ENCODE data around the gene LPGAT1.

LPGAT1 gene

DNA sequence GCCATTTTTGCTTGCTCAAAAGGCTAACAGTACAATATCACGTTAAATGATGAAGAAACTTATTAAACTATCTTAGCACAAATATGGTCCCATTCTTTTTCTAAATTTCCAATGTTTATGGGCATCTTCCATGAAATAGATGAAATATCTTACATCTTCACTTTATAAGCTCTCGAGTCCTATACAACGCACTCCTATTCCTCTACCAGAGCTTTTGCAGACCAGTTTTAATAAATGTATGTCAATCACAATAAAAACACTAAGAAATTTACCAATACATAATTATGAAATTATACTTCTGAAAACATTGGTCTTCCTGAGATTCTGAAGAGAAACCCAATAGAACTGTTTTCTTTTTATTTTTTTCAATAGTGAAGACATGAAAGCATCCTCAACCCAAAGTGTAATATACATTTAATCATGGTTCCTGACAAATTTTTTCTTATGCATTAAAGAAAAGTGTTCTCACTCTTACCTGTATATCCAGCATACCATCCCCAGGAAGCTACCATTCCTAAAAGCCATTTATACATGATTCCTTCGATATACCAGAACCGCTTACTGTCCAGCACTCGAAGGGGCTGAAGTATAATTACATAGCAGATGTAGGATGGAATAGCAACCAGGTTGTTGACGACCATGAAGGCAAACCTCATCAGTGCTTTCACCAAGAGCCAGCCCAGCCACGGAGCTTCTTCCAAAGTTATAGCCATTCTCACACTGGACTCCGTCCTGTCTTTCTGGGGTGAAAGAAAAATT, 1.8 kb downstream of the LPGAT1 start:
- DNase-seq (ENCODE audit: low spot score): no peak

- no peak for DNase-seq (ENCODE audit: low spot score)
These were observed 3.5 kb downstream of the LPGAT1 start for GRCh38 chr1:211827051-211827450.

GRCh38 chr1:211825980-211826379, 4.6 kb downstream of the LPGAT1 start:
- no peak for DNase-seq (ENCODE audit: low spot score)

DNA sequence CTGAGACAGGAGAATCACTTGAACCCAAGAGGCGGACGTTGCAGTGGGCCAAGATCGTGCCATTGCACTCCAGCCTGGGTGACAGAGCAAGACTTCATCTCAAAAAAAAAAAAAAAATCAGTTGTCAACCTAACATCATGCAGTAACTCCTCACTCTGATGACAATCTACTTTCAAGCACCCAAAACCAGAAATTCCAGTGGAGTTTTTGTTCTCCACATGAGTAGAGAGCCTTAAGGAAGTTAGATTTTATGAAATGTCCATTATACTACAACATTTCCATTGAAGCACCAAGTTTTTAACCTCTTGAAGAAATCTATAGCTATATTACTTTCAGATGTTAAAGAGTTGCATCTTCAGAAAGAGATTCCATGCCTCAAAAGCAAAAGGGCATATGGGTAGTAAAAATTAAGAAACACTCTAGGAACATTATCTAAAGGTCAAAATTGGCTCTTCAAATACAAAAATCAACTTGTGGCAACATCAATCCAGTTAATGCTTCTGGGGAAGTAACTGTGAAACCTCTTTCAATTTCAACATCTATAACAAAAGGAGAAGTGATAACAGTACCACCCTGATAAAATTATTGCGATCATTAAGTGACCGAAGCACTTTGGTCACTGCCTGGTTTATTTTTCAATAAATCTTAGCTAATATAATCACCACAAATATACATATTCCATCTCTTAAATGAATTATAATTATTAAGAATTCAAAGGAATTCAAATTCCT, 7.7 kb downstream of the LPGAT1 start:
- no peak for DNase-seq (ENCODE audit: low spot score)

- DNase-seq (ENCODE audit: low spot score): no peak
These were observed 14.0 kb downstream of the LPGAT1 start for GRCh38 chr1:211816586-211816985.

DNA sequence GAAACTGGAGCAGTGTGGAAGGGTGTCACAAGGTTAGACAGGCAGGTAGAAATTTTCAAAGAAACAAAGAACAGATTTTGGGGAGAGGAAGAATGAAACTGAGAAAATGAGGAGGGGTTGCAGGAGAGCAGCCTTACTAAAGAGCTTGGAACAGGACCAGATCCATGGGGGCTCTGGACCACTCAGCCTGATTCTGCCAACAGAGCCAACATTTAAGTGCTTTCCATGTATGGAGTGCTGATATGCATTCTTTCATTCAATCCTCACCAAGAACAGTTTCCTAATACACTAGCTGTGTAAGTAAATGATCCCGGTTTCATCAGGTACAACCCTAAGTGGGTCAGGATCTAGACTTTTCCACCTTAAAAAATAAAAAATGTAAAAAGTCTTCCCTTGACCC, 16.2 kb downstream of the LPGAT1 start:
- no peak for DNase-seq (ENCODE audit: low spot score)

GRCh38 chr1:211813590-211813989, 17.0 kb downstream of the LPGAT1 start:
- DNase-seq (ENCODE audit: low spot score): no peak

GRCh38 chr1:211812584-211812983, 18.0 kb downstream of the LPGAT1 start:
- DNase-seq (ENCODE audit: low spot score): no peak

GRCh38 chr1:211811848-211812247, 18.7 kb downstream of the LPGAT1 start:
- no peak for DNase-seq (ENCODE audit: low spot score)

DNA sequence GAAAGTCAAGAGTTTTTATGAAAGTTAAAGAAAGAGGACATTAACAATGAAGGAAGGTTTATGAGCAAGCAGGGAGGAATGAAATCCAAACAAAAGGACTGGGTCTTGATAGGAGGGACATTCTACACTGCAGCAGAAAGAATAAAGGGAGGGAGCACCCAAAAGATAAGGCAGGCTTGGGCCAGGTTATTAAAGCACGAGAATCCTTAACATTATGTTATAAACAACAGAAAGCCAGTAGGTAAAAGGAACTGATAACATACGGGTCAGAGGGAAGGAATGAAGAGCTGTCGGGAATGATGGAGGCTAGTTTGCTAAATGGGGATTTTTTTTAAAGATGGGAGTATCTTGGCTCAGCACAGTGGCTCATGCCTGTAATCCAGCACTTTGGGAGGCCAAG, 19.4 kb downstream of the LPGAT1 start:
- DNase-seq (ENCODE audit: low spot score): no peak

DNA sequence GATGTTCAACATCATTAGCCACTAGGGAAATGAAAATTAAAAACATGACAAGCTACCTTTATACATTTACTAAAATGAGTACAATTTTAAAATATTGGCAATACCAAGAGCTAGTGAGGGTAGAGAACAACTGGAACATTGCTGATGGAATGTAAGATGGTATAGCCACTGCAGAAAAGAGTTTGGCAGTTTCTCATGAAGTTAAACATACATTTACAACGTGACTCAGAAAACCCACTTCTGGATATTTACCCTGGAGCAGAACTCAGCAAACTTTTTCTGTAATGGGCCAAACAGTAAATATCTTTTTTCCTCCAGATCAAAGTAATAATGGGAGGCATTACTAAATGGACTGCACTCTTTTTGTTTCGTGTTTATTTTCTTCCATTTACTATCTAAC, 22.1 kb downstream of the LPGAT1 start:
- no peak for DNase-seq (ENCODE audit: low spot score)

GRCh38 chr1:211804915-211805314, 25.6 kb downstream of the LPGAT1 start:
- DNase-seq (ENCODE audit: low spot score): no peak

- DNase-seq (ENCODE audit: low spot score): no peak
These were observed 29.5 kb downstream of the LPGAT1 start for GRCh38 chr1:211800925-211801607.

GRCh38 chr1:211797994-211798393, 32.6 kb downstream of the LPGAT1 start:
- DNase-seq (ENCODE audit: low spot score): no peak

DNA sequence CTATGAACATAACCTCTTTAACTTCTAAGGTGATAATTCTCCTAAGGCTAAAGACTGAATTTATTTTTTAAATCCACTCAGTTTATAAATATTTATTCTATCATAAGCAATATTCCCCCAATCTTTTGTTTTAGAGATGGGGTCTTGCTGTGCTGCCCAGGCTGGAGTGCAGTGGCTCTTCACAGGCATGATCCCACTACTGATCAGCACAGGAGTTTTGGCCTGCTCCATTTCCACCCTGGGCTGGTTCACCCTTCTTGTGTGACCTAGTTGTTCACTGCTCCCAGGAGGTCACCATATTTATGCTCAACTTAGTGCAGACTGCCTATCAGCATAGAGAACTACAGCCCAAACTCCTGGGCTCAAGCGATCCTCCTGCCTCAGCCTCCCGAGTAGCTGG, 38.6 kb downstream of the LPGAT1 start:
- no peak for DNase-seq (ENCODE audit: low spot score)

GRCh38 chr1:211789641-211790464, 40.7 kb downstream of the LPGAT1 start:
- DNase-seq (ENCODE audit: low spot score): no peak

DNA sequence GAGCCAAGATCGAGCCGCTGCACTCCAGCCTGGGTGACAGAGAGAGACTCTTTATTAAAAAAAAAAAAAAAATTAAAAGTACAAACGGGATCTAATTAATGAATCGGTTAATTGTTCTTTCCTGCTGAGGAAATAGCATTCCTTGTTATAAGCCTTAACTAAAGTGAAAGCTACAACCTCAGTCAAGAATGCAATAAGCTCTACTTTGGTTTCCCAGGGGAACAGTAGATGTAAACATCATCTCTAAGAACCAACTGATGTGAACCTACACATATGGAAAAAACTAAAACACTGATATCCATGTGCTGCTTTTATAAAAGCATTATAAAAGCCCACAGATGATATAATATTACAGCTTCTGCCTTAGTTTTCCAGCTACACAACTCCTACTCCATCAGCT, 41.9 kb downstream of the LPGAT1 start:
- no peak for DNase-seq (ENCODE audit: low spot score)

DNA sequence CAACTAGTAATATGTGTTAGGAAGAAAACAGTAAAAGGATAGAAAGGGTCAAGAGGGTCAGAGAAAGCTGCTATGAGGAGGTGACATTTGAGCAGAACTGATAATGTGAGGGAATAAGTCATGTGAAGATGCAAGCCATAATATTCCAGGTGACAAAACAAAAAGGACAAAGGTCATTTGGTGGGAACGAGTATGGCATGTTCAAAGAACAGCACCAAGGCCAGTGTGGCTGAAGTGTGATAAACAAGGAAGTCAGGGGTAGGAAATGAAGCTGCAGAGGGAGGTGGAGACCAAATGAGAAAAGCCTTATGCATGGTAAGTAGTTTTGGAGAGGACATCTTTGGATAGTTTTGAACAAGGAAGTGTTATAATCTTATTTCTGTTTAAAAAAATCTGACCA, 46.7 kb downstream of the LPGAT1 start:
- no peak for DNase-seq (ENCODE audit: low spot score)

DNA sequence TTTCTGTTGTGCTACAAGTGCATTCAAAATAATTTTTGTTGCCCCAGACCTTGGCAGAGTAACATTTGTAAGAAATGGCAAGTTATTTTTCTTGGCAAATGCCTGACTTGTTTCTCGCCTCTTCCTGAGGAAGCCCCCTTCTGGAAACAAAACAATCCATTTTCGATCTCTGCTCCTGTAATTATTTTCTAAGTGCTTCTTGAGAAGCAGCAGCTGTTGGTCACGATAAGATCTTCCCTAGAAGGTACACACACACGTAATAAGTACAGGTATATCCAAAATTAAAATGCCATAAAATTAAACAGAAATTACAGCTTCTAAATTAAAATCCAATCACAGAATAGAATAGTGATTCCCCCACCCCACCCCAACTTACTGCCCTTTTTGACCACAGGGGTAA, 47.3 kb downstream of the LPGAT1 start:
- DNase-seq (ENCODE audit: low spot score): no peak

DNA sequence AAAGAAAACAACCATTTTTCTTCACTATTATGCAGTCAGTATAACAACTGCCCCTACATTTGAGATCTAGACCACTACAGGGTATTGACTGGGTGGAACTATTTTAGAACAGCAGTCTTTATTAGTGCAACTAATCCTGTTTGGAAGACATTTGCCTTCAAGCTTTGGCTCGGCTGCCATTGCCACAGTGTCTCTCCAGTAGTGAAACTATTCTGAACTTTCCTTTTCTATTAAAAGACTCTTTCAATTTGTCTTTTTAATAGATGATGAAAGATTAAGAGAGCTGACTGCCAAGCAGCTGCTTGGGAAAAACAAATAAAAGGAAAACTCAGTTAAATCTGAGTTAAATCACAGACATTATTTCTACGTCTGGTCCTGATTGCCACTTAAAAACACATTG, 49.3 kb downstream of the LPGAT1 start:
- DNase-seq (ENCODE audit: low spot score): no peak

GRCh38 chr1:211775170-211775569, 55.4 kb downstream of the LPGAT1 start:
- no peak for DNase-seq (ENCODE audit: low spot score)

DNA sequence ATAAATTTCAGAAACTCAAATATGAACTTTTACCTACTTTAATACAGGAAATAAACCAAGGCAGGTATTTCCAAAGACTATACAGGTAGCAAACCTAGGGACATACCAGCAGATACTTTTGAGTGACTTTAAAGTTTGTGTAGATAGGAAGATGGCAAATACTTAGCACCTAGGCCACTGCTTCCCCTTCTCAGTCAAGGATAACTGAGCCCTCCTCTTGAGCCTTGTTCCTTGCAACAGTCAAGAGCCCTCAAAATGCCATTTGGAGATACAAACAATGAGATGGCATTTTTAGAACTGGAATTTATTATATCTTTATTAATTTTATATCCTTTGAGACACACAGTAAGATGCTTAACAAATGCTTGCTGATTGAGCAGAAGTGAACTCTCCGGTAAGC, 65.9 kb downstream of the LPGAT1 start:
- no peak for DNase-seq (ENCODE audit: low spot score)

Data from CD4-positive, alpha-beta T cell treated with Interleukin-15 for 4 hours (primary cell).